ENCODE data around the gene EYA2. TPM values are rescaled to one million over a fixed set of nuclear protein-coding genes. Genes with fewer than 3 reads are reported as not detected.

Gene EYA2
- total and polyA plus RNA-seq, 4 donors, result 1.6 to 4.4 (median 2.1) TPM

DNA sequence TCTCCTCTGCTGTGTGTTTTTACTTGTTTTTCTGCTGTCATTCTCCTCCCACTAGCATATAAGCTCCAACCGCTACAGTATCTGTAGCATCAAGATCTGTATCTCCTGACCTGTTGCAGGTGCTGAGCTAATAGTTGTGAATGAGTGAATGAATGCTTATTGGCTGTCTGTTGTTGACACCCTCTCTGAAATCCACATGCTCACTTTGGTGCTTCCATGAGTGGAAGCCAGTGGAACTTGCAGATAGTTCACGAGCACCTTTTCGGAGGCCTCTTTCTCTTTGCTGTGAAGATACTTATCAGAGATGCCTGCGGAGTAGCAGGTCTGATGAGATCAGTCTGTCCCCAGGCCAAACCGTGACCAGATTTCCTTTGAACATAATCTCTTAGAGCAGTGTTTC, 117.3 kb downstream of the EYA2 start:
- Histone ChIP-seq H3K4me3 (no peak overlapping the region), H3K27ac (ENCODE audit: low read depth in 1 of 2, low read length in 1 of 2) (no peak overlapping the region), H3K36me3 (ENCODE audit: control insufficient read depth in 4 of 4, insufficient read depth in 4 of 4, low read length in 4 of 4) (no peaks in the 10 kb centered on the region), H3K9ac (ENCODE audit: insufficient read depth in 1 of 2, low read length in 2 of 2) (no peak overlapping the region), H3K27me3 (ENCODE audit: control insufficient read depth in 3 of 3, insufficient read depth in 3 of 3, low read length in 2 of 3) (peaks cover 0 to 4% (median 0%) of the 10 kb centered on the region in 3 donors), H3K9me3 (ENCODE audit: control insufficient read depth in 4 of 4, insufficient read depth in 3 of 4, low read length in 3 of 4) (peaks cover 0 to 6% (median under 1%) of the 10 kb centered on the region in 4 donors), H3K4me1 (ENCODE audit: control insufficient read depth in 5 of 5, insufficient read depth in 5 of 5, low read length in 5 of 5) (no peaks in the 10 kb centered on the region)
- 63 to 64% methylated on average over 5 of the region's 5 CpGs for WGBS, 2 donors
- DNase-seq, result no peak
- TF ChIP-seq, protein P1, sequence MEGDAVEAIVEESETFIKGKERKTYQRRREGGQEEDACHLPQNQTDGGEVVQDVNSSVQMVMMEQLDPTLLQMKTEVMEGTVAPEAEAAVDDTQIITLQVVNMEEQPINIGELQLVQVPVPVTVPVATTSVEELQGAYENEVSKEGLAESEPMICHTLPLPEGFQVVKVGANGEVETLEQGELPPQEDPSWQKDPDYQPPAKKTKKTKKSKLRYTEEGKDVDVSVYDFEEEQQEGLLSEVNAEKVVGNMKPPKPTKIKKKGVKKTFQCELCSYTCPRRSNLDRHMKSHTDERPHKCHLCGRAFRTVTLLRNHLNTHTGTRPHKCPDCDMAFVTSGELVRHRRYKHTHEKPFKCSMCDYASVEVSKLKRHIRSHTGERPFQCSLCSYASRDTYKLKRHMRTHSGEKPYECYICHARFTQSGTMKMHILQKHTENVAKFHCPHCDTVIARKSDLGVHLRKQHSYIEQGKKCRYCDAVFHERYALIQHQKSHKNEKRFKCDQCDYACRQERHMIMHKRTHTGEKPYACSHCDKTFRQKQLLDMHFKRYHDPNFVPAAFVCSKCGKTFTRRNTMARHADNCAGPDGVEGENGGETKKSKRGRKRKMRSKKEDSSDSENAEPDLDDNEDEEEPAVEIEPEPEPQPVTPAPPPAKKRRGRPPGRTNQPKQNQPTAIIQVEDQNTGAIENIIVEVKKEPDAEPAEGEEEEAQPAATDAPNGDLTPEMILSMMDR (IDR thresholded peaks at IDR 0.05; ENCODE audit: control extremely low read depth, extremely low read depth), result no peak
- no peak for ATAC-seq (ENCODE audit: insufficient read depth, low FRiP score)

DNA sequence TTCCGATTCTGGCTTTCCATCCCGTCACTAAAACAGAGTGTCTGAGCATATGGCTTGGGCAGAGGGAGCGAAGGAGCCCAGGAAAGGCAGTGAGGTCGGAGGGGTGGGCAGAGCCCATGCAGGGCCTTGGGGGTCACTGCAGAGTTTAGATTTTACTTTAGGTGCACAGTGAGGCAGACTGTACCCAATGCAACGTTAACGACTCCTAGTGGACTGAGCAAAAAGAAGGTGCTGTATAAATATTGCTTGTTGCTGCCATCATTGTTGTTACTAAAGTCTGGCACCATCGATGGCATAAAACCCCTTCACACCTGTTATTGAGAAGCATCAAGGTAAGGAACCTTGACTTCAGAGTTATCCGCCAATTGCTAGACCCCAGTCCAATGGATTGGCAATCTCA, 119.0 kb downstream of the EYA2 start:
- H3K27me3 ChIP-seq (ENCODE audit: control insufficient read depth in 3 of 3, insufficient read depth in 3 of 3, low read length in 2 of 3), result peaks cover 0 to 4% (median 0%) of the 10 kb centered on the region in 3 donors
- peaks cover 0 to 2% (median 0%) of the 10 kb centered on the region in 5 donors for H3K4me1 ChIP-seq (ENCODE audit: control insufficient read depth in 5 of 5, insufficient read depth in 5 of 5, low read length in 5 of 5)
- H3K9me3 ChIP-seq (ENCODE audit: control insufficient read depth in 4 of 4, insufficient read depth in 3 of 4, low read length in 3 of 4), result peaks cover 0 to 6% (median under 1%) of the 10 kb centered on the region in 4 donors
- ATAC-seq (ENCODE audit: insufficient read depth, low FRiP score), result no peak
- no peak overlapping the region for H3K27ac ChIP-seq (ENCODE audit: low read depth in 1 of 2, low read length in 1 of 2)
- no peak overlapping the region for H3K9ac ChIP-seq (ENCODE audit: insufficient read depth in 1 of 2, low read length in 2 of 2)
- no peaks in the 10 kb centered on the region for H3K36me3 ChIP-seq (ENCODE audit: control insufficient read depth in 4 of 4, insufficient read depth in 4 of 4, low read length in 4 of 4)
- H3K4me3 ChIP-seq, result no peak overlapping the region
- 86 to 87% methylated on average over 8 of the region's 8 CpGs for WGBS, 2 donors
- TF ChIP-seq, protein P1 (IDR thresholded peaks at IDR 0.05; ENCODE audit: control extremely low read depth, extremely low read depth), result no peak
- DNase-seq, result no peak

DNA sequence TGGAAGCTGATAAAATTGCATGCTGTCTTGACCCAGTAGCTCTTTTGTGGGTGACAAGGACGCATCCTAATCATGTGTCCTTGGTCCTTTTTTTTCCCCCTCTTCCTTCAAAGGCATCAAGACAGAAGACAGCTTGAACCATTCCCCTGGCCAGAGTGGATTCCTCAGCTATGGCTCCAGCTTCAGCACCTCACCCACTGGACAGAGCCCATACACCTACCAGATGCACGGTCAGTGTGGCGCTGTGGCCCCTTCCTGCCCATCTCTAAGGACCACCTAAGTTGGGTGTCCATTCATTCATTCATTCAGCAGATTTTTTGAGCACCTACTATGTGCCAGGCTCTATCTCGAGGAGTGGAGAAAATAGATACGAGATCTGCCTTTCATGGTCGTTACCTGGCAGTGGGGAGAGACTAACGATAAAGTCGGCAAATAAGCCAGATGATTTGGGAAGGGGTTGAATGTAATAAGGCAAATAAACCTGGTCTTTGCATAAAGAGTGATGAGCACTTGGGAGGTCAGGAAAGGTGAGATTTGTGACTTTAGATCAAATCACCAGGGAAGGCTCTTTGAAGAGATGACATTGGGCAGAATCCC, 121.5 kb downstream of the EYA2 start:
- ATAC-seq (ENCODE audit: insufficient read depth, low FRiP score) (no peak), DNase-seq (peak in 2 of 3 donors; percentile 24 to 46)
- 79% methylated on average over 8 of the region's 8 CpGs for WGBS, 2 donors
- Histone ChIP-seq H3K9me3 (ENCODE audit: control insufficient read depth in 4 of 4, insufficient read depth in 3 of 4, low read length in 3 of 4) (peaks cover 0 to 3% (median 0%) of the 10 kb centered on the region in 4 donors), H3K36me3 (ENCODE audit: control insufficient read depth in 4 of 4, insufficient read depth in 4 of 4, low read length in 4 of 4) (no peaks in the 10 kb centered on the region), H3K9ac (ENCODE audit: insufficient read depth in 1 of 2, low read length in 2 of 2) (no peak overlapping the region), H3K4me1 (ENCODE audit: control insufficient read depth in 5 of 5, insufficient read depth in 5 of 5, low read length in 5 of 5) (peaks cover 0 to 21% (median 3%) of the 10 kb centered on the region in 5 donors), H3K4me3 (no peak overlapping the region), H3K27me3 (ENCODE audit: control insufficient read depth in 3 of 3, insufficient read depth in 3 of 3, low read length in 2 of 3) (peaks cover 0 to 4% (median 0%) of the 10 kb centered on the region in 3 donors), H3K27ac (ENCODE audit: low read depth in 1 of 2, low read length in 1 of 2) (no peak overlapping the region)
- TF ChIP-seq, protein P1 (IDR thresholded peaks at IDR 0.05; ENCODE audit: control extremely low read depth, extremely low read depth), result no peak

DNA sequence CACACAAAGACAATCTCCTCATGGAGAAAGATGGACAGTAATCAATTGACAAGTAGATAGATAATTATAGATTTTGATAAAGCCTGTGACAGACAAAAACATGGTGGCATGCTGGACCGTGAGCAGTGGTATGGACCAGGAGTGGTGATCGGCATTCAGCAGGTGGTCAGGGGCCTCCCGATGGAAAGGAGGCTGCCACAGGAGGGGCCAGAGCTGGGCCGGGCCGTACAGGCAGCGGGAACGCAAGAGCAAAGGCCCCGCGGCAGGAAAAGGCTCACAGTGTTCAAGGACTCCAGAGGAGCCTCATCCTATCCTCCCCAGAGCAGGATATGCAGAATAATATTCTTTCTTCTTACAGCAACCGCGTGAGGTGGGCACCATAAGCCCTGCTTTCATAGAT, 123.7 kb downstream of the EYA2 start:
- no peaks in the 10 kb centered on the region for H3K36me3 ChIP-seq (ENCODE audit: control insufficient read depth in 4 of 4, insufficient read depth in 4 of 4, low read length in 4 of 4)

More for the DNA sequence above, 123.7 kb downstream of the EYA2 start:
- Histone ChIP-seq H3K27ac (ENCODE audit: low read depth in 1 of 2, low read length in 1 of 2) (no peak overlapping the region), H3K27me3 (ENCODE audit: control insufficient read depth in 3 of 3, insufficient read depth in 3 of 3, low read length in 2 of 3) (no peaks in the 10 kb centered on the region), H3K4me1 (ENCODE audit: control insufficient read depth in 5 of 5, insufficient read depth in 5 of 5, low read length in 5 of 5) (peaks cover 0 to 21% (median 3%) of the 10 kb centered on the region in 5 donors), H3K9ac (ENCODE audit: insufficient read depth in 1 of 2, low read length in 2 of 2) (no peak overlapping the region), H3K4me3 (no peak overlapping the region), H3K9me3 (ENCODE audit: control insufficient read depth in 4 of 4, insufficient read depth in 3 of 4, low read length in 3 of 4) (no peaks in the 10 kb centered on the region)
- no peak for DNase-seq
- no peak for ATAC-seq (ENCODE audit: insufficient read depth, low FRiP score)
- WGBS, 2 donors, result 71 to 76% methylated on average over 11 of the region's 11 CpGs
- TF ChIP-seq, protein P1 (IDR thresholded peaks at IDR 0.05; ENCODE audit: control extremely low read depth, extremely low read depth), result no peak
